ENCODE measurements around the gene FNIP1. TPM values are rescaled to one million over a fixed set of nuclear protein-coding genes. Genes with fewer than 3 reads are reported as not detected.

The FNIP1 gene
- total and polyA plus RNA-seq, 2 of the 13 experiments (the other 11 are each of a cell fraction or from before 2014, with no cell fraction given): 10.9 to 29.3 TPM

GRCh38 chr5:131595088-131596033 lies 201.5 kb downstream of the FNIP1 start (continued):
- no peak for TF ChIP-seq TBL1XR1 (IDR thresholded peaks at IDR 0.05; ENCODE audit: borderline replicate concordance, low read length, partially characterized antibody)
- TF ChIP-seq MXI1 (IDR thresholded peaks at IDR 0.05; ENCODE audit: borderline replicate concordance, low read depth, low read length): no peak
- TF ChIP-seq THAP8 (CRISPR knock-in tag; IDR thresholded peaks at IDR 0.05; ENCODE audit: borderline replicate concordance): no peak
- no peak for TF ChIP-seq HBP1 (CRISPR knock-in tag; IDR thresholded peaks at IDR 0.05; ENCODE audit: low read depth)
- TF ChIP-seq GPBP1L1 (CRISPR knock-in tag; IDR thresholded peaks at IDR 0.05): no peak
- no peak for TF ChIP-seq CREB1 (IDR thresholded peaks at IDR 0.05)
- TF ChIP-seq CREB1 (CRISPR knock-in tag; IDR thresholded peaks at IDR 0.05): no peak
- TF ChIP-seq ZSCAN29 (CRISPR knock-in tag; conservative IDR thresholded peaks at IDR 0.05): no peak
- TF ChIP-seq ZNF432 (CRISPR knock-in tag; IDR thresholded peaks at IDR 0.05; ENCODE audit: borderline replicate concordance): no peak
- no peak for TF ChIP-seq ZFP37 (CRISPR knock-in tag; IDR thresholded peaks at IDR 0.05; ENCODE audit: borderline replicate concordance)
- TF ChIP-seq PRDM10 (CRISPR knock-in tag; IDR thresholded peaks at IDR 0.05; ENCODE audit: low read depth): no peak

Measured in HepG2 (cell line).